Activated T-cell treated with anti-CD3 and anti-CD28 coated beads, Interleukin-2, amount 50 U/mL, for 1 hour (primary cell): ENCODE results near the gene PADI6.
A peak's percentile ranks its signal among the peaks of the same experiment; 100 is the strongest.
"Not testable (repeated sequence)": the region's sequence is repeated elsewhere in the genome, so short reads cannot be mapped to it uniquely, and the experiment has no call there.

Experiments used
- DNase-seq: peaks from one replicate; pipeline ENCODE4 v3.0.0-alpha.2; 2020

PADI6 gene

GRCh38 chr1:17371896-17372295 is at the start of gene PADI6:
Gene PADI6, plus strand, starts transcription at chr1:17372196. Its CDS starts 50 bp downstream, at chr1:17372246.
- DNase-seq, result no peak

GRCh38 chr1:17328855-17329254 is 43.1 kb upstream of the PADI6 start:
- no peak for DNase-seq

DNA sequence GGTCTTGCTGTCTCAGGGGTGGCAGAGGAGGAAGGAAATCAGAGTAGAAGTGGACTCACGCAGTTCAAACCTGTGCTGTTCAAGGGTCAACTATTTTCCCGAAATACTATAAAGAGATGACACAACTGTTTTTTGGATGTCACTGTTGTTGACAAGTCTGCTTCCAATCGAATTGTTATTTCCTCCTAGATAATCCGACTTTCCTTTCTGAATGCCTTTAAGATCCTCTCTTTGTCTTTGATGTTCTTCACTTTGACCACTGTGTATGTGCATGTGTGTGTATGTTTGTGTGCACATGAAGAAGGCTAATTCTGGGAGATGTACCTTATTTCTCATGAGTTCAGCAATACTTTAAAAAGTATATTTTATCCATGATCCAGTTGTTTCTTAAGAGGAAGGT is 42.4 kb upstream of the PADI6 start:
- no peak for DNase-seq

DNA sequence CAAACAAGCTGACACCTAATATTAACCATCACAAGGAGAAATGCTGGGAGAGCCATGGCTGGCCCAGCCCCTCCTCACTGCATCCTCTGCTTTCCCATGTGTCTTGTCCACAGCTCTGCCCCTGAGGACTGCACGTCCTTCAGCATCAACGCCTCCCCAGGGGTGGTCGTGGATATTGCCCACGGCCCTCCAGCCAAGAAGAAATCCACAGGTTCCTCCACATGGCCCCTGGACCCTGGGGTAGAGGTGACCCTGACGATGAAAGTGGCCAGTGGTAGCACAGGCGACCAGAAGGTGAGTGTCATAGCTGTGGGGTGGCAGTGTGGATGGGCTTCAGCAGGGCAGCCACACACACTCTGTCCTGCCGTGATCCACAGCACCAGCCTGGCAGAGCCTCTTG is 41.1 kb upstream of the PADI6 start:
- no peak for DNase-seq

DNA sequence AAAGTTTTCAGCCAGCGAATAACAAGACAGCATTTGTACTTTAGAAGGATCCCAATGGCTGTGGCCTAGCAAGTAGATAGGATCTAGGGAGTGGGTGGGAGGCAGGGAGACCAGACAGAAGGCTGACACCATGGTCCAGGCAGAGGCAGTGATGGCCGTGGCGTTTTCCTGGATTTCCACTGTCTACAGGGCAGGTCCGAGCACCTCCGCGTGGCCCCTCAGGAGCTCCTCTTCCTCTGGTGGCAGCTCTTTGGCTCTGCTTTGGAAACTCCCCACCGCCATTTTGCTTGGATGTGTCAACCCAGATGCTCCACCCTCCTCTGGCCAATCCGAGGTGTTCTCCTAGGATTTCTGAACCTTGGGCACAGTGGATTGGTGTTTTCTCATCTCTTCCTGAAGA is 38.9 kb upstream of the PADI6 start:
- DNase-seq, result no peak

DNA sequence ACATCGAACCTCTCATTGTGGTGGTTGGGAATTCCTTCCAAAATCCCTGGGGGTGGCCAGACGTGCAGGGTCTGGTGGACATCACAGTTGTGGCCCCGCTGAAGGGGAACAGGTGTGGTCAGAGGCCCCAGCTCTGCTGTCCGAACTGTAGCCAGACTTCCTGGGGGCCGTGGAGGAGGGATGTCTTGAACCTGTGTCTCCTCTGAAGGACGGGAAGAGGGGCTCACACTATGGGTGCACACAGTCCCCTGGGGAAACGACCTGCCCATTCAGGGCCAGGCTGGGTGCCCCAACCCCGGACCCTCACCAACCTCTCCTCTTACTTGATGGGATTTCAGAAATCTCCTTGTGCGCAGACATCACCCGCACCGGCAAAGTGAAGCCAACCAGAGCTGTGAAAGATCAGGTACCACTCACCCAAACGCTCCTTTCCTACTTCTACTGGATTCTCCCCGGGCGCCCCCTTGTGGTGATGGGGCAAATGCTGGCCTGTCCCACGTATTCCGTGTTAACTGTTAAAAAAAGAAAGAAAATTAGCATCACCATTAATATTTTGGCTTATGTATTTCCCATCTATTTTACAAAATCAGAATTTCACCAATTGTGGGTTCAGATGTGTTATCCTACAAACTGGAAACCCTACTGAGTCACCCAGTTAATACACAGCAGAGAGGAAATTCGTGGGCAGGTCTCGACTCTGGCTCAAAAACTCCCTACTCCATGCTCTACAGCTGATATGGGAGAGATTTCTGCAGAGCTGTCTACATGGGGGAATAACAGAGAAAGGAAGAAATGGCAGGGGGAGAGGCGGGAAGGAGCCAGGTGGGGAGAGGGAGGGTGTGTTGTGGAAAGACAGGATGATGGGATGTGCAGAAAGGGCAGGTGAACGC is 35.9 kb upstream of the PADI6 start:
- DNase-seq, result peak; percentile 56

DNA sequence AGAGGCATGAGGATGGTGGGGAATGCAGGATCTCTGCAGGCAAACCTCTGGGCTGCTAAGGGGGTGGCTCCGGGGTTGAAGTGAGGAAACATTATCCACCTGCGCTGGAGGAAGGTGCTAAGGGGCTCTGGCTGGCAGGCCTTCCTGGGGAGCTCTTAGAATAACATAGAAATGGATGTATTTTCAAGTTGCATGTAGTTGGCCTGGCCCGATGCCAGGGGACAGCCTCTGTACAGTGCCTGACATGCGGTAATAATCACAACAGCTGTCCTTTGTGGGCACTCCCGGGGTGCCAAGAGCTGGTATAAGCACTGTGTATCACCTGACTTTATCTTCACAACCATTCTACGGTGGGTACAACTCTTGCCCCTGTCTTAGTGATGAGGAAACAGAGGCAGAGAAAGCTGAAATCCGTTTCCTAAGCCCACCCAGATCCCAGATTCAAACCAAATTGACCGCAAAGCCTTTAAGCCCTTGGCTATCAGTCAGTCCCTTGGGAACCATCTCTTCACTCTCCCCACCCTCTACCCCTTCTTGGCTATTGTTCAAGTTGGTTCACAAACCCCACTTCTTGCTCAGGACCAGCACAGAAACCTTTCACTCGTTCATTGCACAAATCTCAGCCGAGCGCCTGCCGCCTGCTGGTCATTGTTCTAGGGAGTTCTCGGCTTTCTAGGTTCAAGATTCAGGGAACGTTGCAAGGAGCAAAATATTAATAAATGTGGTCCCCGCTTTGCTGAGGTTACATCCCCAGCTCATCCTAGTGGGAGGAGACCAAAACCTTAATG is 33.1 kb upstream of the PADI6 start:
- DNase-seq, result no peak

DNA sequence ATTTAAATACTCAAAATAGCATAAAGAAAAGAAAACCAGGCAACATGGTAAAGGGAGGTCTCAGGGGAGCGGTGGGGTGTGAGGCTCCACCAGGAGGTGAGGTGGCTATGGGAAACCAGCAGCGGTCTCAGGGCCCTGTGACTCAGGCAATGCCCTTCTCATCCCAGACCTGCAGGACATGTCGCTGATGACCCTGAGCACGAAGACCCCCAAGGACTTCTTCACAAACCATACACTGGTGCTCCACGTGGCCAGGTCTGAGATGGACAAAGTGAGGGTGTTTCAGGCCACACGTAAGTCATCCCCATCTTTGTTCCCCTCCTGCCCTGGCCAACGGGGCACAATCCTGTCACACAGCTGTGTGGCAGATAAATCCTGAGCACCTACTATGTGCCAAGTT is 32.5 kb upstream of the PADI6 start:
- no peak for DNase-seq

GRCh38 chr1:17340358-17340757 is 31.6 kb upstream of the PADI6 start:
- DNase-seq, result no peak

- DNase-seq, result no peak
Measured at GRCh38 chr1:17342014-17342441, 30.0 kb upstream of the PADI6 start.

DNA sequence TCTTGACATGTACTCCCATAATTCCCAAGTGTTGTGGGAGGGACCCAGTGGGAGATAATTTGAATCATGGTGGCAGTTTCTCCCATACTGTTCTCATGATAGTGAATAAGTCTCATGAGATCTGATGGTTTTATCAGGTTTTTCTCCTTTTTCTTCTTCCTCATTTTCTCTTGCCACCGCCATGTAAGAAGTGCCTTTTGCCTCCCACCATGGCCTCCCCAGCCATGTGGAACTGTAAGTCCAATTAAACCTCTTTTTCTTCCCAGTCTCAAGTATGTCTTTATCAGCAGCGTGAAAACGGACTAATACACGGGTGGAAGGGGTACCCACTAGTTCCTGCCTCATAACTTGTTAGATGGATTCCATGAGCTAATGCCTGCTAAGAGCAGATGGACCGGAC is 26.5 kb upstream of the PADI6 start:
- not testable (repeated sequence) for DNase-seq

GRCh38 chr1:17346046-17346789 is 25.8 kb upstream of the PADI6 start:
- DNase-seq, result no peak

GRCh38 chr1:17347769-17348592 is 24.0 kb upstream of the PADI6 start:
- DNase-seq, result no peak

DNA sequence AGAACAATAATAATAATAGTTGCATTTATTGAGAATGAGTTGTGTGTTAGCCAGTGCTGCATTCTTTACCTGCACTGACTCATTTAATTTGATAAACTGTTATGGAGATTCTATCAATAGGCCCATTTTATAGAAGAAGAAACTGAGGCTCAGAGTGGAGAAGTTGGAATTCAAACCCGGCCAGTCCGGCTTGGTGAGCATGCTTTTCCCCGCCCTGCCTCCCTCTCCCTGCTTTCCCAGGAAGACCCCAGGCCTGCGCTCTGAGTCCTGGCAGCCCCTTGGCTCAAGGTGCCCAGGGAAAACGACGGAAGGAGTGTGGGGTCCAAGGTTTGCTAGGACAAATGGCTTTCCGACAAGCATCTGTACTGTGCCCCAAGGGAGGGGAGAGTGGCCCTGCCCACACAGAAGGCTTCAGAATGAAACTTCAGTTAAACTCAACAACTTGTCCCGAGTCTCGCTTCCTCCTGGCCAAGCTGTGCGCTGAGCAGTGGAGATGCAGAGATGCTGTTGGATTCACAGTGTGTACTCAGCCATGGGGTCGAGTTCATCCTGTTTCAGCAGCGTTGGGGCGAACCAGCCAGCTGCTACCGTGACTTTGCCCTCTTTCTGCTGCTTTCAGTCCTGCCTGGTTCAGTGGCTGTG is 23.3 kb upstream of the PADI6 start:
- DNase-seq, result no peak

DNA sequence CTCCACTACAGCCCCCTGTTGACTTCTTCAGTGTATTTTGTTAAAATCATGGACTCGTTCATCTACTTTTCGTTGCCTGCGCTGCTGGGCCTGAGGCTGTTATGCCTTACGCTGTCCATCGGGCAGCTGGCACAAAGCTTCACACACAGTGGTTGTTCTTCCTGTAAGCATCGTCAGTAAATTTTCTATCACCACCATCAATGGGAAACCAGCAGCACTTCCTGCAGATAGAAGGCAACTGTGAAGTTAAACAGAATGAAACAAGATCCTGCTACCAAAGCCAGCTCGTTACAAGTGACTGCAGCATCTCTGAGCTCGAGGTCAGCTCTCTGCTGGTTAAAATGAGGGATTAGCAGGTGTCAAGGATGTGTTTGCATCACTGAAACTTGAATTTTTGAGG is 21.9 kb upstream of the PADI6 start:
- no peak for DNase-seq

DNA sequence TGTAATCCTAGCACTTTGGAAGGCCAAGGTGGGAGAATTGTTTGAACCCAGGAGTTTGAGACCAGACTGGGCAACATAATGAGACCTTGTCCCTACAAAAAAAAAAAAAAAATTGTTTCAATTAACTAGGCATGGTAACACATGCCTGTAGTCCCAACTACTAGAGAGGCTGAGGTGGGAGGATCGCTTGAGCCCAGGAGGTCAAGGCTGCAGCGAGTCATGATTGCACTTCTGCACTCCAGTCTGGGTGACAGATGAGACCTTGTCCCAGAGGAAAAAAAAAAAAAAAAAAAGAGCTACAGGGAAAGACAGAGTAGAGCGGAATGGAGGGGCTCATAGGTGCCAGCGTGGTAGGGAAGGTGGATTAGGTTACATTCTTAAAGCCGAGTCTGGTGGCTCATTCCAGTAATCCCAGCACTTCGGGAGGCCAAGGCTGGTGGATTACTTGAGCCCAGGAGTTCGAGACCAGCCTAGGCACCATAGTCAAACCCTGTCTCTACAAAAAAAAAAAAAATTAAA is 21.0 kb upstream of the PADI6 start:
- no peak for DNase-seq

DNA sequence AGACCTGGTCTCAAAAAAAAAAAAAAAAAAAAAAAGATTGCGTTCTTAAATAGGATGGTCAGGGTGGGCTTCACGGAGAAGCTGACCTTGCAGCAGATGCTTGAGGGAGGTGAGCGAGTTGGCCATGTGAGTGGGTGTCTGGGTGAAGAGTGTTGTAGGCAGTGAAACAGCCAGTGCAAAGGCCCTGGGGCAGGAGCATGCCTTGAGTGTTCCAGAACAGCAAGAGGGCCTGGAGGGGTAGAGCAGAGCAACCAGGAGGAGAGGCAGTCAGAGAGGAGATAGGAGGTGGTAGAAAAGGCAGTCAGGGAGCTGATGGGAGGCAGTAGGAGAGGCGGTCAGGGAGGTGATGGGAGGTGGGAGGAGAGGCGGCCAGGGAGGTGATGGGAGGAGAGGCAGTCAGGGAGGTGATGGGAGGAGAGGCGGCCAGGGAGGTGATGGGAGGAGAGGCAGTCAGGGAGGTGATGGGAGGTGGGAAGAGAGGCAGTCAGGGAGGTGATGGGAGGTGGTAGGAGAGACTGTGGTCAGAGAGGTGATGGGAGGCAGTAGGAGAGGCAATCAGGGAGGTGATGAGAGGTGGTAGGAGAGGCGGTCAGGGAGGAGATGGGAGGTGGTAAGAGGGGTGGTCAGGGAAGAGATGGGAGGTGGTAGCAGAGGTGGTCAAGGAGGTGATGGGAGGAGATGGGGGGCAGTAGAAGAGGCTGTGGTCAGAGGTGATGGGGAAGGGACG is 20.2 kb upstream of the PADI6 start:
- DNase-seq, result no peak

DNA sequence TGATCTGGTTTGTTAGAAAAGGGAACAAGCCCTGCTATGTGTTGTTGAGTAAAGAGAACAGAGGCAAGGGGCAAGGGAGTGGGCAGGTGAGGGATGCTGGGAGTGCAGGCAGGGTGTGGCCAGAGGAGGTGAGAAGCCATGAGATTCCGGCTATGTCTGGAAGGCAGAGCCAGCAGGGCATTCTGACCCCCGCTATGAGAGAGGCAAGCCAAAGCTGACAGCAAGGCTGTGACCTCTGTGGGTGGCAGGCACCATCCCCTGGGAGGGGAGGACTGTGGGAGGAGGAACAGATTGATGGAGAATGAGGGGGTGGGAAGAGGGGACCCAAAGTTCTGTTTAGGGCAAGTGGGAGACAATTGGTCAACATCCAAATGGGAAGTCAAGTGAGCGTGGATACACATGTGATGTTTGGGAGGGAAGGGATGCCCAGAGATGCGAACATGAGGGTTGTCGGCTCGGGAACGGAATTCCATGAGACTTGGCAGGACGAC is 19.5 kb upstream of the PADI6 start:
- DNase-seq, result no peak

- DNase-seq, result peak; percentile 28
Measured at GRCh38 chr1:17355898-17356297, 16.1 kb upstream of the PADI6 start.

DNA sequence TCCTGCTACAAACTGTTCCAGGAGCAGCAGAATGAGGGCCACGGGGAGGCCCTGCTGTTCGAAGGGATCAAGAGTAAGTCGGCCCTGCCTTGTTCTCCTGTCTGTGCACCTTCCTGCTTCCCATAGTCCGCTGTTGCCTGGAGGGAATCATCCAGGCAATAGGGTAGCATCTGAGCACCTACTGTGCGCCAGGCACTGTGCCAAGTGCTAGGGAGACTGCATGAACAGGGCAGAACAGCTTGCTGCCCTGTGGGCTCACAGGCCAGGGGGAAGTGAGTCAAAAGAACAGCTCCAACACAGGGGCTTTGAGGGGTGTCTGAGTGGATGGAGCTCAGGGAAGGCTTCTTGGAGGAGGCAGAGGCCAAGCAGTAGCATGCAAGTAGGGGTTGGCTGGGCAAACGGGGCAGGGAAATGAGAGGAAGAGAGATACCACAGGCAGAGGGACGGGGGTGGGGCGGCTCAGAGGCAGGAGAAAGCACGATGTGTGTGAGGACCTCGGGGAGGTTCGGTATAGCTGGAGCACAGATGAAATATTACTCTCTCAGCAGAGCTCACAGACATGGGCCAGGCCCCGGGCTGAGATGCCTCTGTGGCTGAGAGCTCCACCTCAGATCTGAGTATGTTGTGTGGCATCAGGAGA is 15.5 kb upstream of the PADI6 start:
- no peak for DNase-seq
